ENCODE data around the gene RAP1GAP.

GRCh38 chr1:21553116-21553926 lies 115.8 kb downstream of the RAP1GAP start:
- no peak for TF ChIP-seq POLR2A (IDR thresholded peaks at IDR 0.05)
- TF ChIP-seq, protein P1, sequence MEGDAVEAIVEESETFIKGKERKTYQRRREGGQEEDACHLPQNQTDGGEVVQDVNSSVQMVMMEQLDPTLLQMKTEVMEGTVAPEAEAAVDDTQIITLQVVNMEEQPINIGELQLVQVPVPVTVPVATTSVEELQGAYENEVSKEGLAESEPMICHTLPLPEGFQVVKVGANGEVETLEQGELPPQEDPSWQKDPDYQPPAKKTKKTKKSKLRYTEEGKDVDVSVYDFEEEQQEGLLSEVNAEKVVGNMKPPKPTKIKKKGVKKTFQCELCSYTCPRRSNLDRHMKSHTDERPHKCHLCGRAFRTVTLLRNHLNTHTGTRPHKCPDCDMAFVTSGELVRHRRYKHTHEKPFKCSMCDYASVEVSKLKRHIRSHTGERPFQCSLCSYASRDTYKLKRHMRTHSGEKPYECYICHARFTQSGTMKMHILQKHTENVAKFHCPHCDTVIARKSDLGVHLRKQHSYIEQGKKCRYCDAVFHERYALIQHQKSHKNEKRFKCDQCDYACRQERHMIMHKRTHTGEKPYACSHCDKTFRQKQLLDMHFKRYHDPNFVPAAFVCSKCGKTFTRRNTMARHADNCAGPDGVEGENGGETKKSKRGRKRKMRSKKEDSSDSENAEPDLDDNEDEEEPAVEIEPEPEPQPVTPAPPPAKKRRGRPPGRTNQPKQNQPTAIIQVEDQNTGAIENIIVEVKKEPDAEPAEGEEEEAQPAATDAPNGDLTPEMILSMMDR (IDR thresholded peaks at IDR 0.05): no peak
